CD4-positive, alpha-beta T cell treated with Interleukin-15 for 4 hours (primary cell): ENCODE data around the gene SDCBP2.
A peak's percentile ranks its signal among the peaks of the same experiment; 100 is the strongest.
"Not testable (repeated sequence)": the region's sequence is repeated elsewhere in the genome, so short reads cannot be mapped to it uniquely, and the experiment has no call there.

Experiments used
- DNase-seq: peaks from one replicate; pipeline ENCODE4 v3.0.0-alpha.2; 2020; ENCODE audit warnings: low spot score

The SDCBP2 gene

GRCh38 chr20:1360094-1360846, 31.3 kb upstream of the SDCBP2 start:
- DNase-seq: no peak

DNA sequence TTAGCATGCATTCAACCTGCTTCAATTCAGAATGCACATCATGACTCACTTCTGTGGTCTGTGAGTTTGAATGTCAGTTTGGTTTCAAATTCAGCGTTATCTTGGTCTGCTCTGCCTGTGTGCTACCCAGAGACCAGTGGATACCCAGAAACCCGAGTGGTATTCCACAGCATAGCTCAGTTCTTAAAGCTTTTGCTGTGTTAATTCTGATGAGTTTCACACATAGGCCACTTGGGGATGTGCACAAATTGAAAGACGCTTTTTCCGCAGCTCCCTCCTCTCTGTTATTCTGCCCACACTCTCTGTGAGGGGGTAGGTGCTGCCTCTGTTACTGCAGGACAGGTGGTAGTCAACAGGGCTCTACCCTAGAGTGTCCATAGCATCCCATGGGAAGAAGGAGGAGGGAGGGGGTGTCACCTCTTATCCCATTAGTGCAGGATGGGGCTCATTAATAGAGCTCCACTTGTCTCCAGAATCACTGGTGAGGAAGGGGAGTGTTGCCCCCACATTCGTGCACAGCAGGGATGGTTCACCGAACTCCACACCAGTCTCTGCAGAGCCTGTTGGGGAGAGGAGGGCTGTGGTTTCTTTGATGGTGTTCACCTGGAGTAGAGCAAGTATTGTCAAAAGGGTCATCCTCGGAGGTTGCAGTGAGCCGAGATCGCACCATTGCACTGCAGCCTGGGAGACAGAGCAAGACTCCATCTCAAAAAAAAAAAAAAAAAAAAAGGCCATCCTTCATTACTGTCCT, 29.2 kb upstream of the SDCBP2 start:
- DNase-seq: peak; percentile 48

- no peak for DNase-seq
Measured at GRCh38 chr20:1353956-1354355, 25.0 kb upstream of the SDCBP2 start.

DNA sequence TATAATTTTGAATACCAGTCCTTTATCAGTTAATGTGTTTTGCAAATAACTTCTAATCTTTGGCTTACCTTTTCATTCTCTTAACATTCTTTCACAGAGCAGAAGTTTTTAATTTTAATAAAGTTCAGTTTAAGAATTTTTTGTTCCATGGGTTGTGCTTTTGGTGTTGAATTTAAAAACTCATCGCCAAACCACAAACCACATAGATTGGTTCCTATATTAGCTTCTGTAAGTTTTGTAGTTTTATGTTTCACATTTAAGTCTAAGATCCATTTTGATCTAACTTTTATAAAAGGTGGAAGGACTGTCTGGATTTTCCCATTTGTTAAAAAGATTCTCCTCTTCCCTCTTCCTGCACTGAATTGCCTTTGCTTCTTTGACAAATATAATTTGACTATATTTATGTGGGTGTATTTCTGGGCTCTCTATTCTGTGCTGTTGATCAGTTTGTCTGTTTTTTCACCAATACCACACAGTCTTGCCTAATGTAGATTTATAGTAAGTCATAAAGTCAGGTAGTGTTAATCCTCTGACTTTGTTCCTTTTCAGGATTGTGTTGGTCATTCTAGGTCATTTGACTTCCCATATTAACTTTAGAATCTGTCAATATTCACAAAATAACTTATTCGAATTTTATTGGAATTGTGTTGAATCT, 17.5 kb upstream of the SDCBP2 start:
- DNase-seq: no peak

GRCh38 chr20:1345756-1346093, 16.8 kb upstream of the SDCBP2 start:
- DNase-seq: no peak

DNA sequence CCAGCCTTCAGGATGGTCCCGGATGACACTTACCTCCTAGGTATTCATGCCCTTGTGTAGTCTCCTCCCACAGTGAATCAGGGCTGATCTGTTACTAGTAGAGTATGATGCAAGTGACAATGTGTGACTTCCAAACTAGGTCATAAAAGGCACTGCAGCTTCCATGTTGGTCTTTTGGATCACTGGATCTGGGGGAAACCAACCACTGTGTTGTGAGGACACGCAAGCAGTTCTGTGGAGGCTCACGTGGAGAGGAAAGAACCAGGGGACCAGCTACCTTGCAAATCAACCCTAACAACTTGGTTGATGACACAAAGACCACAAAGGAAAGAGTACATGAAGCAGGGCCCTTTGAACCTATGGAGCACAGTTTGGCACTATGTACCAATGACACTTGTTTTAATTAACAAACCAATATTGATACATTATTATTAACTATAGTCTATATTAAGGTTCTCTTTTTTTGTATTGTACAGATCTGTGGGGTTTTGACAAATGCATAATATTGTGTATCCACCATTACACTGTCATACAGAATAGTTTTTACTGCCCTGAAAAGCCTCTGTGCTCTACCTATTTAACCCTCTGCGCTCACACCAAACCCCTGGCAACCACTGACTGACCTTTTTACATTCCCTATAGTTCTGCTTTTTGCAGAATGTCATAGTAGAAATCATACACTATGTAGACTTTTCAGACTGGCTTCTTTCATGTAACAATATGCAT, 16.3 kb upstream of the SDCBP2 start:
- DNase-seq: no peak

DNA sequence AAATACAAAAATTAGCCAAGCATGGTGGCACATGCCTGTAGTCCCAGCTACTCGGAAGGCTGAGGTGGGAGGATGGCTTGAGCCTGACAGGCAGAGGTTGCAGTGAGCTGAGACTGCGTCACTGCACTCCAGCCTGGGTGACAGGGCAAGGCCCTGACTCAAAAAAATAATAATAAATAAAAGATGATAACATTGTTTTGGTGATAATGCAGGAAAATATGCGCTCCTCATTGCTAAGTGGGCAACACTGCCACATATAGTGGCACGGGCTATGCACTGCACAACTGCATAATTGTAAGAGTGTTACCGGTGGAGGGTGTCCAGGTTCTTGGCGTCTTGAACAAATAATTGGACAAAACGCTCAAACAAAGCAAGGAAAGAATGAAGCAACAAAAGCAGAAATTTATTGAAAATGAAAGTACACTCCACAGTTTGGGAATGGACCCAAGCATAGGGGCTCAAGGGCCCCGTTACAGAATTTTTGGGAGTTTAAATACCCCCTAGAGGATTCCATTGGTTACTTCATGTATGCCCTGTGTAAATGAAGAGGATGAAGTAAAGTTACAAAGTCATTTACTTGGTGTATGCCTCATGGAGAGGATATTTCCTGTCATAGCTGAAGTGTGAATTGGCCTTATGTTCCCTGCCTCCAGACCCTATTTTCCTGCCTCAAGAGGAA, 14.6 kb upstream of the SDCBP2 start:
- not testable (repeated sequence) for DNase-seq

DNA sequence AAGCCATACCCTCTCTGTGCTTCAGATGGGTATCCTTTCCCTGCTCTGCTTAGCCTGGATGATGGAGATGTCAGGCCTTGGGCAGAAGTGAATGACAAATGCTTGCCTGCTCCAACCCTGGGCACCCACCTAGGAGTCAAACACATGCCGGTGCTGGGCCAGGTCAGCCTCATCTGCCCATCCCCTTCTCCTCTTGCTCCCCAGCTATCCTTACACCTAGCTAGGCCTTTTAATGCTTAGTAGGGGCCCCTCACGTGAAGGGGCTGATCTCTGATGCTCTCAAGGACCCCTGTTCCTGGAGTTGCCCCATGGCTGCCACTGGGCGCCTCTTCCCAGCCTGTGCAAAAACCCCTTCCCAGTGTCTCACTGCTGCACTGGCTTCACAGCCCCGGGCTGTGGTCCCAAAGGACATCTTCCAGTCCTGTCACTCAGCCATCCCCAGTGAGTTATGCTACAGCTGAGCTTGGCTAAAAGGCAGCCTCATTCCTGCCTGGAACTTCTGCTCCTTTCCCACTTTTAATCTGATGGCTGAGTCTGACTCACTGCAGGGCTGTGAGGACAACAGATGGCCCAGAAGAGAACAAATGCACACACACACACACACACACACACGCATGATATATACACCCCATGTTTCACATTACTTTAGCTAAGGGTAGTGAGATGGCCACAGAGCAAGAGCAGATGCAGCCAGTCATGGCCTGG, 12.8 kb upstream of the SDCBP2 start:
- DNase-seq: no peak

DNA sequence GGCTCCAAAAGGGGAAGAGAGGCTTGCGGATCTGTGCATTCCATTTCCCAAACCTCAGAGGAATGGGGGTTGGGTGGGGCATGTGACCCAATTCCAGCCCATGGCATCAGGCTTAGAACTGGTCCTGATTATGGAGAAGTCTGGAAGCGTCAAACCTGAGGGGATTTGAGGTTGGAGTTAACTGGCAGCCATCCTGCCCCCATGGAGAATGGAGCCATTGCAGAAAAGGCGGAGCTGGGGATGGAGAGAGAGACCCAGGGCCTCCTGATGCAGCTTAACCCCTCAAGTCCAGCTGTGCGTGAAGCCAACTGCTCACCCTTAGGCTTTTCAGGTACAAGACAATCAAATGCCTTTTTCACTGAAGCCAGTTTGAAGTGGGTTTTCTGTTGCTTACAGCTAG, 9.9 kb upstream of the SDCBP2 start:
- DNase-seq: no peak

DNA sequence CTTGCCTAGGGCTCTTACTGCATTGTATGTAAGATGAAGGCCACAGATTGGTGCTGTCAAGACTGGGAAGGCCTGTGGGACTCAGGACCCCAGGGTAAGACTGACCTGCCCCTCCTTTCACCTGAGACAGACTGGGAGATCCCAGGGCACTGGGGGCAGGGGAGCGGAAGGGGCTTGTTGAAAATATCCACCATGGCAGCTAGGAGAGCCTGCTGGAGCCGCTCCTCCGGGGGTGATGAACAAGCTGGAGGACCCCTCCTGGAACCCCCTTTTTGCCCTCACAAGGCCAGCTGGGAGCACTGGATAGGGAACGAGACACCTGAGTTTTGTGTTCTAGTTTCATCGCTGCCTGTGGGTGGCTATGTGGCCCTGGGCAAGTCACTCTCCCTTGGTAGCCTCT, 9.2 kb upstream of the SDCBP2 start:
- no peak for DNase-seq

DNA sequence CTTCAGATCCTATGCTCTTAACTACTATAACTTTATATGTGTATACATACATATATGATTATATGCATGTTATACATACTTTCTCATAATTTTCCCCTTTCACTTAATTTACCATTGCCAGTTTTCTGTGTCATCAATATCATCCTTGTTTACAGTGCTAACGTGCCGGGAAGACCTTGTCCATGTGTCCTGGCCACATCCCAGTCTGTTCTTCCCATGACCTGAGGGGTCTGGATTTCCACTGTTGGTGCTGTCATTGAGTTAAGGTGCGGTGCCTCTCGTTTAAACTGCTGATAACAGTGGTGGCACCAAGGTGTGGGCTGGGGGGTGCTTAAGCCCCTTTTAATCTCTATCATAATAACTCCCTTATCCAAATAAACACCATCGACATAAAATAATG, 8.5 kb upstream of the SDCBP2 start:
- no peak for DNase-seq

DNA sequence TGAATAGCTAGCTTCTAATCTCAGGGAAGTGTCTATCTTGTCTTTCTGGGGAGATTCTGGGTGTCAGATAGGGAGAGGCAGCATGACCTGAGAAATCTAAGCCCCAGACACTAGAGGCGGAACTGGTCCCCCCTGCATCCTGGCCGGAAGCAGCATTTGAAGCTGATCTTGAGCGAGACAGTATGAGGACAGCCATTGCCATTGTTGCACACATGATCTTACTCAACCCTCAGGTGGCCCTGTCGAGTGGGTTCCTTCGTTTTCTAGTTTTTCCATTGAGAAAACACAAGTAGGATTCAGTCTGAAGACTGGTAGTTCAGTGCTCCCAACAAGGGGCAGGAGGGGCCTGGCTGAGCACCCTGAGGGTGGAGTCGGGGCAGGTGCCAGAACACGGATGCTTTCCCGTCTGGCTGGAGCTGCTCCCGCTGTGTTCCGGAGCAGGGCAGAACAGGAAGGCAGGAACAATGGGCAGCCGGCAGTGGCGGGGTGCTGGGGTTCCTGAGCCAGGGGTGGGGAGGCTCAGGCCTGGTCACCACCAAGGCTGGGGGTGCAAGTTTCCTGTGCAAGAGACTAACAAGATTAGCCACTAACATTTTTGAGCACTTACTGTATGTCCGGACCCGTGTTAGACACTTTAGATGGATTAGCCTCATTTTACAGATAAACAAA, 7.9 kb upstream of the SDCBP2 start:
- no peak for DNase-seq

DNA sequence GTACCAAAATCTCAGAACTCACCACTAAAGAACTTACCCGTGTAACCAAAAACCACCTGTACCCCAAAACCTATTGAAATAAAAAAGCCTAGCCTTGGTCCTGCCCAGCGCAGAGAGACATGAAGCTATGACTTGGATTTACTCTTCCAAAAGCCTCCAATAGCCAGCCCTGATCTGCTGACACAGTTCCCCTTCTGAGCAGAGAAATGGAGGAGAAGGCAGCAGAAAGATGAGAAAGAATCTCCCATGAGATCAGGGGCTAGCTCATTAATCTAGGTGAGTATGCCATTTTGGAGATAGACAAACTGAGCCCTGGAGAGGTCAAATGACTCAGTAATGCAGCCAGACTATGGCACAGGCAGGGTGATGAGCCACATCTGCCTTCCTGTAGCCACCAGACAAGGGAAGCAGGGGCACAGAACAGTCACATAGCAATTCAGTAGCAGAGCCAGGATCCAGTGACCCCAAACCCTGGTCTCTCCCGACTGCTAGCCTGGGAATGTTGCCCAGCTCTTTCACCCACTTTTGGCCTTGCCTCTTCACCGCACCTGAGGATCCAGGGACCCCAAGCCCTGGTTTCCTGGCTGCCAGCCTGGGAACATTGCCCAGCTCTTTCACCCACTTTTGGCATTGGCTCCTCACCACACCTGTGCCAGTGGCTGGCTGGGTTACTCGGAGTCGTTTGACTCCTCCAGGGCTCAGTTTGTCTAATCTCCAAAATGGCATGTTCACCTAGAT, 7.2 kb upstream of the SDCBP2 start:
- DNase-seq: no peak

- no peak for DNase-seq
Measured at GRCh38 chr20:1334761-1335160, 5.8 kb upstream of the SDCBP2 start.

DNA sequence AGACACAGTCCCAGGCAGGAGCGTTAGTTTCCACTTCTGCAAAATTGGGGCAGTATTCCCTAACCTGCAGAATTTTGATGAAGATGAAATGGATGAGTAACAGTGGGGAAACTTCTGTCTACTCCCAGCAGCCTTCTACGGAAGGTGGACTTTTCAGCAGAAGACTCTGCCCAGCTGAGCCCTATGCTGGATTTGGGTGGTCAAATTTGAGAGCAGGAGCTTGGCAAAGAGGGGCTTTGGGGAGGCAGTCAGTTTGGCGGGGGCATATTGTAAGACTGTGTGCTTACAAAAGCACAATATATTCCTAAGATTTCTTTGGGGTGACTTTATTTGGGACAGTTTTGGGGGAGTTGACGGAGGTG, 5.4 kb upstream of the SDCBP2 start:
- no peak for DNase-seq

DNA sequence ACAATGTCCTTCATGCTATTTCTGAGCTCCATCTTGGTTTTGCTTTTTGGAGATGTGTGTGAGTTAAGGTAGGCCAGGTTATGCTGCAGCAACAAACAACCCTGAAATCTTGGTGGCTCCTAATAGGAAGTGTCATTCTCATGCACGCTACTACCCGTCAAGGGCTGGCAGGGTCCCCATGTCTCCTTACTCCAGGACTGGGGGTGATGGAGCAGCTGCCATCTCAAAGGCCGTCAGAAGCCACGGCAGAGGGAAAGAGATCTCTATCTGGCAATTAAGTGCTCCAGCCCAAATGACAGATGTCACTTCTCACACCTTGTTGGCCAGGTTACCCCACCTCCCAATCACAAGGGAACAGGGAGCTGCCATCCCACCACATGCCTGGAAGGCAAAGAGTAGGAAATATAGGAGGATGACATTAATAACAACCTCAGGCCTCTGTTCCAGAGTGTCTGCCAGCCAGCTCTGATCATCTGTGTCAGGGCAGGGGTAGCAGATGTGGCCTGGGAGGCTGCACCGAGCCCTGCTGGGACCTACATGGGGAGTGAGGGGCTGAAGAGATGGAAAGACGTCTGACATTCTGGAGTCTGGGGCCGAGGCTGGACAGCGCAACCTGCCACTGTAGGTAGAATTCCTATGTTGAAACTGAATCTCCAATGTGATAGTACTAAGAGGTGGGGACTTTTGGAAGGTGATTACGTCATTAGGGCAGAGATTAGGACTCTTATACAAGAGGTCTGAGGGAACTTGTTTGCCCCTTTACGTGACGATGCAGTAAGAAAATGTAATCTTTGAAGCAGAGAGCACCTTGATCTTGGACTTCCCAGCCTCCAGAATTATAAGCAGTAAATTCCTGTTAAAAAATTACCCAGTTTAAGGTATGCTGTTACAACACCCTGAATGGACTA, 4.8 kb upstream of the SDCBP2 start:
- no peak for DNase-seq

GRCh38 chr20:1332749-1333300, 3.9 kb upstream of the SDCBP2 start:
- no peak for DNase-seq

DNA sequence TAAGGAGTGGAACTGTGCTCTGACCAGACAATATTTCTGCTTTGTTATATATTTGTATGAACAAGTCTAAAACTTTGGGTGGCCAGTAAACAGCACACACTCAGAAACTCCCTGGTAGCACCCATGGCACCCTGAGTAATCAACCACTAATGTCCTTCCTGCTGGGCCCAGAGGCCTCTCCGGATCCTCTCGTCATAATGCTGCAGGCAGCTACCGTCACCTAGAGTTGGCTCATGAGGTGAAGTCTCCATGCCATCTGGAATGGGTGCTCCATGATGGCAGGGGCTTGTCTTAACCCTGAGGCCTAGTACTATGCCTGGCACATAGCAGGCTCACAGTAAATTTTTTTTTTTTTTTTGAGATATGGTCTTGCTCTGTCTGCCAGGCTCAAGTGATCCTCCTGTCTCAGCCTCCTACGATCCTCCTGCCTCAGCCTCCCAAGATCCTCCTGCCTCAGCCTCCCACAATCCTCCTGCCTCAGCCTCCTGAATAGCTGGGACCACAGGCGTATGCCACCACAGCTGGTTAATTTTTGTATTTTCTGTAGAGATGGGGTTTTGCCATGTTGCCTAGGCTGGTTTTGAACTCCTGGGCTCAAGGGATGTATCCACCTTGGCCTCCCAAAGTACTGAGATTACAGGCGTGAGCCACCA, 3.0 kb upstream of the SDCBP2 start:
- DNase-seq: no peak
